Pancreas (tissue), 10 donors: ENCODE results near the gene UBAC2. TPM values are rescaled to one million over a fixed set of nuclear protein-coding genes. Genes with fewer than 3 reads are reported as not detected.

Experiments used
- ATAC-seq, 4 donors: fragments of 200-7000 bp; cut with Tn5 transposase; one replicate each; pipeline versions ENCODE4 v1.8.0 to v1.9.1; 2020; ENCODE audit warnings: mild to moderate bottlenecking in 4 of 4, moderate library complexity in 4 of 4
- DNase-seq, 6 donors: peaks; one replicate each; pipeline ENCODE4 v3.0.0-alpha.2; 2020
- FAIRE-seq: peaks from 2 replicates; lab custom pipeline; 2012; peaks lifted over from hg19 to GRCh38; lab: Jason Lieb, UNC
- H3K27ac ChIP-seq, 4 donors: fragments of 200-600 bp; sonication (generic); 1 replicate in 3 of 4; 2 replicates in 1 of 4; pipeline versions ENCODE4 v1.5.0 to v1.8.0; 2020
- H3K27me3 ChIP-seq, 4 donors: fragments of 200-600 bp; one replicate each; pipeline ENCODE4 v1.8.0; 2021
- H3K36me3 ChIP-seq, 3 donors: fragments of 200-600 bp; sonication (generic) in 1 of 3; one replicate each; pipeline versions ENCODE4 v1.5.0 to v1.8.0; 2020 to 2021
- H3K4me1 ChIP-seq, 3 donors: fragments of 200-600 bp; one replicate each; pipeline ENCODE4 v1.8.0; 2021
- H3K4me3 ChIP-seq, 4 donors: fragments of 200-600 bp; sonication (generic) in 2 of 4; one replicate each; pipeline versions ENCODE4 v1.5.0 to v1.8.0; 2020 to 2021
- H3K9me3 ChIP-seq, 4 donors: fragments of 200-600 bp; one replicate each; pipeline ENCODE4 v1.8.0; 2021
- CTCF ChIP-seq, 4 donors: fragments of 200-600 bp; sonication (generic) in 3 of 4; IDR thresholded peaks; one replicate each; pipeline versions ENCODE4 v1.5.0 to v1.8.0; 2021; ENCODE audit warnings: antibody characterized with exemption in 4 of 4
- WGBS, 2 donors: extraction: QIAGEN DNeasy Blood & Tissue Kit; methylation state at CpG; one replicate each; pipeline ENCODE4 v1.1.7; 2013; 5-methylcytosine and 5-hydroxymethylcytosine counted together
- intact Hi-C, 3 donors: fragments of 100-400 bp; cut with DNase I; formaldehyde crosslinking; loops; one replicate each; pipeline versions ENCODE4 v1.11.1 to v1.14.2; 2022
- polyA plus RNA-seq, 2 donors: library from polyadenylated mRNA; stranded (reverse); fragments of 200-250 nt; gene quantifications; one replicate each; pipeline ENCODE4 v1.2.3, GENCODE V29; 2013
- total RNA-seq, 6 donors: library from RNA; stranded (reverse); fragmentation: NEBNext Ultra II Directional in 4 of 6; extraction: Animal tissue kit (Norgen Biotek cat#: 25700) in 4 of 6; gene quantifications; one replicate each; pipeline versions ENCODE4 v1.2.1 to v1.2.4, GENCODE V29; 2021 to 2023
- donor health status: healthy with polysubstance abuse.
- donor health status: DM: no; HTN: no; CAD: no; lungs with moderate emphysema.
- donor health status: DM: no; HTN: no; CAD: no.
- donor health status: control.
- donor health status: control.
- donor health status: Bipolar disorder and iron deficiency.
- donor health status: DM: yes; HTN: yes; CAD: no.
- donor health status: DM: no; HTN: no; CAD: no.
- donor health status: DM: no; HTN: no; CAD: no.
- donor health status: DM: yes; HTN: yes; CAD: no.

The UBAC2 gene
- total and polyA plus RNA-seq, 8 donors: 17.5 to 29.5 (median 26.9) TPM

GRCh38 chr13:99342723-99343315, 142.2 kb downstream of the UBAC2 start:
- TF ChIP-seq CTCF (IDR thresholded peaks at IDR 0.05): no peak
- DNase-seq: no peak
- FAIRE-seq: no peak
- no peaks in the 10 kb centered on the region for H3K9me3 ChIP-seq
- no peak overlapping the region for H3K4me3 ChIP-seq
- H3K36me3 ChIP-seq: peaks cover 0 to 17% (median 0%) of the 10 kb centered on the region in 3 donors
- ATAC-seq: no peak
- H3K27ac ChIP-seq: no peak overlapping the region
- intact Hi-C loops: no loop called here
- peaks cover 0 to 6% (median 0%) of the 10 kb centered on the region in 3 donors for H3K4me1 ChIP-seq
- 79 to 91% methylated on average over 10 of the region's 10 CpGs for WGBS, 2 donors
- no peaks in the 10 kb centered on the region for H3K27me3 ChIP-seq

- ATAC-seq (peak in 1 of 4 donors; percentile 15), DNase-seq (no peak), FAIRE-seq (no peak)
- Histone ChIP-seq H3K4me1 (peaks cover 0 to 6% (median 0%) of the 10 kb centered on the region in 3 donors), H3K9me3 (no peaks in the 10 kb centered on the region), H3K27ac (no peak overlapping the region), H3K4me3 (no peak overlapping the region), H3K36me3 (peaks cover 0 to 17% (median 0%) of the 10 kb centered on the region in 3 donors), H3K27me3 (no peaks in the 10 kb centered on the region)
- intact Hi-C loops: no loop called here
- no peak for TF ChIP-seq CTCF (IDR thresholded peaks at IDR 0.05)
- WGBS, 2 donors: 92 to 94% methylated on average over 6 of the region's 6 CpGs
Observed at GRCh38 chr13:99344610-99345208, 144.1 kb downstream of the UBAC2 start.

- Histone ChIP-seq H3K4me3 (no peak overlapping the region), H3K4me1 (no peaks in the 10 kb centered on the region), H3K36me3 (peaks cover 0 to 17% (median 0%) of the 10 kb centered on the region in 3 donors), H3K9me3 (no peaks in the 10 kb centered on the region), H3K27me3 (no peaks in the 10 kb centered on the region), H3K27ac (no peak overlapping the region)
- WGBS, 2 donors: 93 to 97% methylated on average over 5 of the region's 5 CpGs
- no peak for TF ChIP-seq CTCF (IDR thresholded peaks at IDR 0.05)
- DNase-seq: no peak
- no peak for FAIRE-seq
- no peak for ATAC-seq
- intact Hi-C loops: no loop called here
Observed at GRCh38 chr13:99345345-99345744, 144.7 kb downstream of the UBAC2 start.

- H3K27ac ChIP-seq: no peak overlapping the region
- intact Hi-C loops: no loop called here
- TF ChIP-seq CTCF (IDR thresholded peaks at IDR 0.05): no peak
- no peak overlapping the region for H3K4me3 ChIP-seq
- peak in 1 of 4 donors; percentile 30 for ATAC-seq
- H3K27me3 ChIP-seq: no peaks in the 10 kb centered on the region
- 87 to 91% methylated on average over 11 of the region's 11 CpGs for WGBS, 2 donors
- DNase-seq: no peak
- H3K9me3 ChIP-seq: no peaks in the 10 kb centered on the region
- no peaks in the 10 kb centered on the region for H3K4me1 ChIP-seq
- H3K36me3 ChIP-seq: peaks cover 0 to 7% (median 0%) of the 10 kb centered on the region in 3 donors
- FAIRE-seq: no peak
Observed at GRCh38 chr13:99346335-99347042, 145.8 kb downstream of the UBAC2 start.
